ENCODE data around the gene ADAMTSL3. TPM values are rescaled to one million over a fixed set of nuclear protein-coding genes. Genes with fewer than 3 reads are reported as not detected.
"Not testable (repeated sequence)": the region's sequence is repeated elsewhere in the genome, so short reads cannot be mapped to it uniquely, and the experiment has no call there.

The ADAMTSL3 gene
- total RNA-seq, 2 donors from 2014 or later = not detected

DNA sequence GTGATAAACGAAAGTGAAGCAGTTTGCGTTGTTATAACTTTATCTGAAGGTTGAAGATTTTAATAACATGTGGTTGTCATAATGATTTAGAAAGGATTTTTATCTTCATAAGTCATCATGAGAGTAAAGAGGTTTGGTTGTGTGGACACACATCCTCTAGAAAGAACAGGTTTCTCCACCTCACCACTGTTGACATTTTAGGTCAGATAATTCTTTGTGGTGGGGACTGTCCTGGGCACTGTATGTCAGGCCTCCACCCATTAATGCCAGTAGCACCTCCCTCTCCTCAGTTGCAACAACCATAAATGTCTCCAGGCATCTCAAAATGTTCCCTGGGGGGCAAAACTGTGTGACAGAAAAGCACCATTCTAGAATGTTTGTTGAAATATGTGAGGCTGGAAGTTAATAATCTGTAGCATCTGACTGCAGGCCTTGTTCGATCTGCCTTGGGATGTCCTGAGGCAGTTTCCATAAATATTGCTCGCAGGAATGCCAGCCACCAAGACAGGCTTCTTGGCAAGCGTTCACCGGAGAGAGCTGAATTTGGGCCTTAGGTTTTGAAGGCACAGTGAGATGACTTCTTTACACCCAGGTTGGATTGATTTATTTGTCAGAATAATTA is 100.1 kb downstream of the ADAMTSL3 start:
- ATAC-seq = no peak
- H3K27ac Mint-ChIP-seq = no peak overlapping the region
- no peak for DNase-seq (ENCODE audit: low spot score in 2 of 2)
- no peaks in the 10 kb centered on the region for H3K36me3 Mint-ChIP-seq
- peaks cover 9 to 11% of the 10 kb centered on the region in 2 donors for H3K9me3 Mint-ChIP-seq

DNA sequence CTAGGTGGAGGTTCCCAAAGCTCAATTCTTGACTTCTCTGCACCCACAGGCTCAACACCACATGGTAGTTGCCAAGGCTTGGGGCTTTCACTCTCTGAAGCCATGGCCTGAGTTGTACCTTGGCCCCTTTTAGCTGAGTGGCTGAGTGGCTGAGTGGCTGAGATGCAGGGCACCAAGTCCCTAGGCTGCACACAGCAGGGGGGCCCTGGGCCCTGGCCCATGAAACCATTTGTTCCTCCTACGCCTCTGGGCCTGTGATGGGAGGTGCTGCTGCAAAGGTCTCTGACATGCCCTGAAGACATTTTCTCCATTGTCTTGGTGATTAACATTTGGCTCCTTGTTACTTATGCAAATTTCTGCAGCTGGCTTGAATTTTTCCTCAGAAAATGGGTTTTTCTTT is 103.4 kb downstream of the ADAMTSL3 start:
- not testable (repeated sequence) for ATAC-seq; H3K36me3 Mint-ChIP-seq; H3K27ac Mint-ChIP-seq; DNase-seq (ENCODE audit: low spot score in 2 of 2)
- H3K9me3 Mint-ChIP-seq = peaks cover 11 to 16% of the 10 kb centered on the region in 2 donors

DNA sequence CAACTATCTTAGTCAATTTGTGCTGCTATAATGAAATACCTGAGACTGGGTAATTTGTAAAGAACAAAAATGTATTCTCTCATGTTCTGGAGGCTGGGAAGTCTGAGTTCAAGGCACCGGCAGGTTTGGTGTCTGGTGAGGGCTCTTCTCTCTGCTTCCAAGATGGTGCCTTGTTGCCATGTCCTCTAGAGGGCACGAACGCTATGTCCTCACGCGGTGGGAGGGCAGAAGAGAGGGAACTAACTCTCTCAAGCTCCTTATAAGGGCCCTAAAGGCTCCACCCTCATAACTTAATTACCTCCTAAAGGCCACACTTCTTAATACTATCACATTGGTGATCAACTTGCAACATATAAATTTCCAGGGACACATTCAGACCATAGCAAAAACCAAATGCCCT is 108.4 kb downstream of the ADAMTSL3 start:
- no peak for ATAC-seq
- Mint-ChIP-seq H3K36me3 (no peaks in the 10 kb centered on the region), H3K27ac (no peak overlapping the region), H3K9me3 (peaks cover 6 to 13% of the 10 kb centered on the region in 2 donors)
- no peak for DNase-seq (ENCODE audit: low spot score in 2 of 2)

DNA sequence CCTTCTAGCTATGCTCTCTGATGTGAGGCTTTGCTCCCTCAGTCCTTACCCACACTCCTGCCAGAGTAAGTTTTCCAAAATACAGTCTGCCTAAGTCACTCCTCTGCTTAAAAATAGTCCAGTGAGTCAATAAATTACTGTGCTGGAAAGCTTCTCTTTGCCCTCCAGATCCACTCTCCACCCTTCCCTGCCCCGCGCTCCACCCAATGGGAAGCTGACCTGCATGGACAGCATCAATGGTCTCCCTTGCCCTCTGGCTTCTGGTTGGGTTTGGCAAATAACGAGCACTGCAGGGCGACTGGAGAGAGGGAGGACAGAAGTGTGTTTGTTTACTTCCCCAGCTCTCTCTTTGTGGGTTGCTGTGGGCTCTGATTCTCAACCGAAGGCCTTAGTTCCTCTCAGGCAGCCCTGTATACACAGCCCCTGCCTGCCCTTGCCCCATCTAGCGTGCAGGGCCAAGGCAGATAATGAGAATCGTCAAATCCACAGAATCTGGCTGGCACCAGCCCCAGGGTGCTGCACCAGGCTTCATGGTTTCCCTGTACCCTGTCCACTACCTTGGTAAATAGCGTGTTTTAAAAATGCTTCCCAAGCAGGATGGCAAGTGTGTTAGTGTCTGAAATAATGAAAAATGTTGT is 110.4 kb downstream of the ADAMTSL3 start:
- peaks cover 0 to 12% of the 10 kb centered on the region in 2 donors for H3K9me3 Mint-ChIP-seq
- H3K27ac Mint-ChIP-seq = no peak overlapping the region
- ATAC-seq = no peak

DNA sequence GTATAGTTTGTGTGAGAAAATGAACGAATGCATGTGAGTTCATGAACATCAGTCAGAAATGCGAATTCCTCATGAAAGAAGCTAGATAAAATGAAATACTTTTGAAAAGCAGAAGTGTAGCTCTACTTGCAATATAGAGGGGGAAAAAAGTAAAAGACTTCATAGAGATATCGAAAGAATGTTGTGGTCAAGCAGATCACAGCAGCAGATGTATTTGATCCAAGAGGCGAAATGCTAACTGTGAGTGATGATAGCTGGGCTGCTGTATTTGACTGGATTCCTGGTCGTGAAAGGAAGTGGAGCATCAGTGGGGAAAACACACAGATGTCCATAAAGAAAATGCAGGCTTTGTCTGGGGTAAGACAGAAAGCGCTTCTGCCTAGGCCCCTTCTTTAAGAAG is 112.4 kb downstream of the ADAMTSL3 start:
- no peak for ATAC-seq
- no peak overlapping the region for H3K27ac Mint-ChIP-seq
- H3K36me3 Mint-ChIP-seq = no peaks in the 10 kb centered on the region
- DNase-seq (ENCODE audit: low spot score in 2 of 2) = no peak
- peaks cover 0 to 6% of the 10 kb centered on the region in 2 donors for H3K9me3 Mint-ChIP-seq

More for the DNA sequence above, 110.4 kb downstream of the ADAMTSL3 start:
- H3K36me3 Mint-ChIP-seq = no peaks in the 10 kb centered on the region
- DNase-seq (ENCODE audit: low spot score in 2 of 2) = no peak

DNA sequence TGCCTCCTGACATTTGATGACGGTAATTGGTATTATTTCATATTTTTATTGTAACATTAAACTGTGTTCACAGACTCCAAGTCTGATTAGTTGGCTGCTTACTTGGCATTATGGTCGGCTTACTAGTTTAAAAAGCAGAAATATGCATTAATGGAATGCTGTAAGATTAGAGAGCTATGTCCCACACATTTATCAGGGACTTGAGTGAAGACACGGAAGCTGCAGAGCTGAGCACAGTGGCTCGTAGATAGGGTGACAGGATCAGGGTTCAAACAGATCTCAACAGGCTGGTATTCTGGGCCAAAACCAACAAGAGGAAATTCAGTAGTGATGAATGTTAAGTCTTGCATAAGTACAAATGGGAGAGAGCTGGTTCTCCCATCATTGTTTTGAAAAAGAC is 113.8 kb downstream of the ADAMTSL3 start:
- H3K9me3 Mint-ChIP-seq = peaks cover 0 to 5% of the 10 kb centered on the region in 2 donors
- ATAC-seq = no peak
- no peaks in the 10 kb centered on the region for H3K36me3 Mint-ChIP-seq
- DNase-seq (ENCODE audit: low spot score in 2 of 2) = no peak
- no peak overlapping the region for H3K27ac Mint-ChIP-seq

DNA sequence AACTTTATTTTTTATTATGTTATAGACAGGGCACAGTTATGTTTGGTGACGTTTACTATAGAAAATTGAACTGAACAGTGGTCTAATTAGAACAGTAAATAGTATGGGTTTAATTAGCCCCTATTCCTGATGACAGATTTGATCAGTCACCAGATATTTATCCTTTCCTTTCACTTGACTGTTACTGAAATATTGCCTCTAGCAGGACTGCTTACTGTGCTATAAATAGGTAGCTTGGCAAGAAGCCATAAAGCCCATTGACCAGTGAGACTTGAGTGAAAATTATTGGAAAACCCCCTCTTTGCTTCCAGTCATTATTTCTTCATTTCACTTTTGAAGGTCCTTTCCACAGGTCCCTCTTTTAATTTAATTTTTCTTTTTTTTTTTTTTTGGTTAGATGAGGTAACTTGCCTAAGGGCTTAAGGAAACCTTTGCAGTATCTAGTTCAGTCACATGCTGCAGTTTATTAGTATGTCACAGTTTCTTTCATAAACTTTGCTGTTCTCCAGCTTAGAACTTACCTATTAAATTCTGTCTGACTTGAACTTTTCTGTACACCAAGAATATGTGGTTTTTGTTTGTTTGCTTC is 115.6 kb downstream of the ADAMTSL3 start:
- Mint-ChIP-seq H3K9me3 (peaks cover 0 to 5% of the 10 kb centered on the region in 2 donors), H3K36me3 (no peaks in the 10 kb centered on the region), H3K27ac (no peak overlapping the region)
- DNase-seq (ENCODE audit: low spot score in 2 of 2) (no peak), ATAC-seq (no peak)

DNA sequence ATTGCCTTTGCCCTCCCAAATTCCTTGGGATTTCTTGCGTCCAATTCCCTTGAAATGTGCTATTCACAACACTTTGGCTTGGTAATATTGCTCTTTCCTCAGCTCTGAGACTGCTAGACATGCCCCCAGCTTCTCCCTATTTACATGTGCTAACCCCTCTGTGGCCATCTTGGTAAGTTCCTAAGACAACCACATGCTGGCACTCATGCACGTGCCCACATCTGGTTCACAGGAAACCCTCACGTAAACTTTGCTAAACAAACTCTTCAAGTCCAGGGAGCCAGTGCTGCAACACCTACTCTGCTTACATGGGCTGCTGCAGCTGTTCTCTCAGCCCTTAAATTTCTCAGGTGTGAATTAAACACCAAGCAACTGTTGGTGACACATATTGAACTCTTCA is 121.8 kb downstream of the ADAMTSL3 start:
- Mint-ChIP-seq H3K36me3 (no peaks in the 10 kb centered on the region), H3K27ac (no peak overlapping the region), H3K9me3 (peaks cover 7 to 13% of the 10 kb centered on the region in 2 donors)
- DNase-seq (ENCODE audit: low spot score in 2 of 2) (no peak), ATAC-seq (no peak)

DNA sequence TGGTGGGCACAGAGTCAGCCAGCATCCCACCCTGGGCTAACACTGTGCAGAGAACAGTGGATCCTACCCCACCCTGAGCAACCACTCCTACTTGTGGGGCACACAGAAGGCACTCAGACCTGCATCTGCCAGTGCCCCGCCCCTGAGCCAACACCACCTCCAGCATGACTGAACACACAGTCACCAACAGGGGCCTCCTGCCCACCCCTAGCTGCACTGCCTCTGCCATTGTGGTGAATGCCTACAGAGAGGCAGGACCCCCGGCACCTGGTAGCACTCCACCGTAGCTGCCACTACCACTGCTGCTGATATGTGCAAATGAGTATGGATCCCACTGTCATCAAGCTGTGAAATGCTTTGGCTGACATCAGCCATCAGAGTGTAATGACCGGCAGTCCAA is 123.1 kb downstream of the ADAMTSL3 start:
- DNase-seq (ENCODE audit: low spot score in 2 of 2) = no peak
- no peaks in the 10 kb centered on the region for H3K36me3 Mint-ChIP-seq

DNA sequence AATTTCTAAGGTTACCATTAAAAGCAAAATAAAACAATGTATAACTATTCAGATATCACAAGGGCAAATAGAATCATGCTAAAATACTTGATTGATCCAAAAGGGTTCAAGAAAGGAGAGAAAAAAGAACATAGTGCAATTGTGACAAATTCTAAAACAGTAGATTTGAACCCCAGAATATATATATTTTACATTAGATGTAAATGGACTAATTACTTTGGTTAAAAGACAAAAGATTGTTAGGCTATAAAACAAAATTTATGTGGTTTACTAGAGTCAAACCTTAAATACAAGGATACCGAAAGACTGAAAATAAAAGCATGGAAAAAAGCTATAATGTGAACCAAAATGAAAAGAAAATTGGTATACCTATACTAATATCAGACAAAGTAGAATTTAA is 129.3 kb downstream of the ADAMTSL3 start:
- ATAC-seq = no peak
- H3K36me3 Mint-ChIP-seq = no peaks in the 10 kb centered on the region
- H3K9me3 Mint-ChIP-seq = peaks cover 11 to 14% of the 10 kb centered on the region in 2 donors
- no peak overlapping the region for H3K27ac Mint-ChIP-seq
- DNase-seq (ENCODE audit: low spot score in 2 of 2) = no peak

More for the DNA sequence above, 123.1 kb downstream of the ADAMTSL3 start:
- Mint-ChIP-seq H3K9me3 (peaks cover 11 to 13% of the 10 kb centered on the region in 2 donors), H3K27ac (no peak overlapping the region)
- no peak for ATAC-seq

DNA sequence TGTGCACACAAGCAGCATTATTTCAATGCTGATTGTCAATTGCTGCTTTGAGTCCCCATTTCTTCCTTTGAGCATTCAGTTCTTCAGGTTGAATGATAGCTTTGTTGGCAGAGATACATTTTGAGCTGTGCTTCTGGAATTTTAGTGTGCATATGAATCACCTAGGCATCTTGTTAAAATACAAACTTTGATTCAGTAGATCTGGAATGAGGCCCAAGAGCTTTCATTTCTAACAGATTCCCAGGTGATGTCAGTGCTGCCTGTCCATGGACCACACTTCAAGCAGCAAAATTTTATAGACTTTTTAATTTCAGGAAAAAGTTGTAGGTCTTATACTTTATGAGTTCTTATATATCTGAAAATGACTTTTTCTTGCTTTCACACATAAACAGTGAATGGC is 131.1 kb downstream of the ADAMTSL3 start:
- H3K27ac Mint-ChIP-seq = no peak overlapping the region
- H3K36me3 Mint-ChIP-seq = no peaks in the 10 kb centered on the region
- H3K9me3 Mint-ChIP-seq = peaks cover 5 to 7% of the 10 kb centered on the region in 2 donors
- DNase-seq (ENCODE audit: low spot score in 2 of 2) (no peak), ATAC-seq (no peak)

DNA sequence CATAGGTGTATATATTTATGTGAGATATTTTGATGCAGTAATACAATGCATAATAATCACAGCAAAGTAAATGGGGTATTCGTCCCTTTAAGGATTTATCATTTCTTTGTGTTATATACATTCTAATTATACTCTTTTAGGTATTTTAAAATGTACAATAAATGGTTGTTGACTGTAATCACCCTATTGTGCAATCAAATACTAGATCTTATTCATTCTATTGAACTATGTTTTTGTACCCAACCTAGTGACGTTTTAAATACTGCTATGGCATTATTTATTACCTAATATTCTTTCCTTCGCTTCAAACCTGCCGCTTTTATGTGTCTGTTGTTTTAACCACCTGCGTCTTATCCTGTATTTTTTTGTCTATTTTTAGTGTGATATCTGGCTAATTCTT is 132.4 kb downstream of the ADAMTSL3 start:
- no peak for ATAC-seq
- H3K27ac Mint-ChIP-seq = no peak overlapping the region
- no peaks in the 10 kb centered on the region for H3K36me3 Mint-ChIP-seq
- peaks cover 1 to 4% of the 10 kb centered on the region in 2 donors for H3K9me3 Mint-ChIP-seq
- DNase-seq (ENCODE audit: low spot score in 2 of 2) = no peak

DNA sequence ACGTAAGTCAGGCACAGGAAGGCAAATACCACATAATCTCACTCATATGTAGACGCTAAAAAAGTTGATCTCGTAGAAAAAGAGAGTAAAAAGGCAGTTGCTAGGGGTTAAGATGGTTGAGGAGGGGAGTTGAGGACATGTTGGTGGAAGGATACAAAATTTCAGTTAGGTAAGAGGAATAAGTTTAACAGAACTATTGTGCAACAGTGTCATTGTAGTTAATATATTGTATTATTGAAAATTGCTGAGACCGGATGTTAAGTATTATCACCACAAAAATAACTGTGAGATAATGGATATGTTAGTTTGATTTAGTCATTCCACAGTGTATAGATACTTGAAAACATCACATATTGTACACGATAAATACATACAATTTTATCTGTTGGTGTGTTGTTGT is 139.1 kb downstream of the ADAMTSL3 start:
- Mint-ChIP-seq H3K27ac (no peak overlapping the region), H3K9me3 (no peaks in the 10 kb centered on the region)
- no peak for ATAC-seq

DNA sequence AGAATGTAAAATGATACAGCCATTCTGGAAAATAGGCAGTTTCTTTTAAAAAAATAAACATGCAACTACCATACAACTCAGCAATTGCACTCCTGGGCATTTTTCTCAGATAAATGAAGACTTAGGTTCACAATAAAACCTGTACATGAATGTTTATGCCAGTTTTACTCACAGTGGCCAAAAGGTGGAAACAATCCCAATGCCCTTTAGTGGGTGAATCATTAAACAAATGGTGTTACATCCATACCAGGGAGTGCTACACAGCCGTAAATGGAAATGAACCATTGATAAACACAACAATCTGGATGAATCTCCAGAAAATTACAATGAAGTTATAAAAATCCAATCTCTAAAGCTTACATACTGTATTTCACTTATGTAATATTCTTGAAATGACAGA is 140.3 kb downstream of the ADAMTSL3 start:
- no peaks in the 10 kb centered on the region for H3K36me3 Mint-ChIP-seq
- DNase-seq (ENCODE audit: low spot score in 2 of 2) (no peak), ATAC-seq (no peak)
- no peaks in the 10 kb centered on the region for H3K9me3 Mint-ChIP-seq
- H3K27ac Mint-ChIP-seq = no peak overlapping the region

More for the DNA sequence above, 139.1 kb downstream of the ADAMTSL3 start:
- H3K36me3 Mint-ChIP-seq = no peaks in the 10 kb centered on the region
- DNase-seq (ENCODE audit: low spot score in 2 of 2) = no peak

DNA sequence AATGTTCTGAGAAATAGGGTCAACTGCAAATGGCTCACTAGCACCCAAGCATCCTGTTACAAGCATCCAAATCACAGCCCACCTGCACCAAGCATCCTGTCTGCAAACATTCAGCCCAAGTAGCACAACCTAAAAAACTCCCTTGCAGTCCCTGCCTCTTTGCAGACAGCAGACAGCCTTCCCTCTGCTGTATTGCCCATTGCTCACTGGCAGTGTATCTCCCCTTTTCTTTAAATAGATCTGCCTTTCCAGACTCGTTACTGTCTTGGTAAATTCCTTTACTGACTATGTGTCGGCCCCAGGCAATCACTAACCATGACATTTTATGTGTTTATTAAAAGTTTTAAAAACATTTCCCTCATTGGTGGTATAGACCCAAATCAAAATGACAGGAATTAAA is 155.4 kb downstream of the ADAMTSL3 start:
- no peaks in the 10 kb centered on the region for H3K36me3 Mint-ChIP-seq
- DNase-seq (ENCODE audit: low spot score in 2 of 2) (no peak), ATAC-seq (no peak)
- H3K27ac Mint-ChIP-seq = no peak overlapping the region
- H3K9me3 Mint-ChIP-seq = peaks cover 5 to 10% of the 10 kb centered on the region in 2 donors

DNA sequence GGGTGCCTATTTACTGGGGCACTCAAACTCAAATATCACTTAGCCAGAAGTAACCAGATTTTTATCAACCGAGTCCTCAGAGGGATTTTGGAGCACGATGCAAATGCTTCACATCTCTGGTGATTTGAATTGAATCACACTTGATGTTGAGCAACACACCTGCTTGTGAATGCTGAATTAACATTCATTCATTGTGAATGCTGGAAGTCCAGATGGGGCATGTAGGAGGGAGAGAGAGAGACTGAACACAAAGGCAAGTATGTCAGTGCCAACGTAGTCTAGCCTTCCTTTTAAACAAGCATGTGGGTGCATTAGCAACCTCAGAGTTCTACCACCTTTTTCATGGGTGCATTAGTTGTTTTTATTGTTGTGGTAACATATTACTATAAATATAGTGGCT is 156.2 kb downstream of the ADAMTSL3 start:
- H3K9me3 Mint-ChIP-seq = peaks cover 5 to 10% of the 10 kb centered on the region in 2 donors
- DNase-seq (ENCODE audit: low spot score in 2 of 2) (no peak), ATAC-seq (no peak)
- no peaks in the 10 kb centered on the region for H3K36me3 Mint-ChIP-seq
- no peak overlapping the region for H3K27ac Mint-ChIP-seq

DNA sequence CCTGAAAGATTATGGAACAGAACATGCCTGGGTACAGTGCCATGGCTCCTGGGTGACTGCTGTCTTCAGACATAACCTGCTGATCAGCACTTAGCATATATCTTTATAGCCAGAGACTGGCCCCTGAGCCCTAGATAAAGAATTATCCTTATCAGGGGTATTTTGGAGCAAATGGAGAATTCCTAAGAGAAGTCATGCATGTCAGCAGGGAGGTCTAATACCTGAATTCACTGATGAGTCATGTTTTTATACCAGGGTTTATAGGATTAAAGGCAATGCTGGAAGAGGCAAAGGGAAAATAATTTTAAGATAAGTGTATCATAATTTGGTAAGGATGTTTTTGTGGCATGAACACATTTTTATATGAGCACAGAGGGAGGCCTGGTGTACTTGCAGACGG is 159.8 kb downstream of the ADAMTSL3 start:
- DNase-seq (ENCODE audit: low spot score in 2 of 2) (no peak), ATAC-seq (no peak)
- no peak overlapping the region for H3K27ac Mint-ChIP-seq
- no peaks in the 10 kb centered on the region for H3K36me3 Mint-ChIP-seq
- H3K9me3 Mint-ChIP-seq = peaks cover 2 to 3% of the 10 kb centered on the region in 2 donors

DNA sequence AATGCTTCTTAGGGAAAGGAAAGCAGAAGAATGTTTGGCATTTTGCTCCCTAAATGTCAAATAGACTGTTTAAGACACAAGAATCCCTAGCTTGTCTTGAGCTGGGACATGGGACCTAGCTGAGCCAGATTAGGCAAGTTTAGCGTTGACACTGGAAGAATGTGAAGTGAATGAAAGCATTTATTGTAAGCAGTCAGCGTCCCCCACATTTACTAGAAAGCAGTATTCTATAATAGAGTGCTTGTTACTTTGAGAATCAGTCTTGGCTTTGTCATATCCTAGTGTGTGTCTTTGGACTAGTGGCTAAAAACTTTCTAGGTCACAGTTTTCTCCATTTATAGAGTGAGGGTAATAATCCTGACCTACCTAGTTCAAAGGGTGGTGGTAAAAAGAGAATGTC is 161.6 kb downstream of the ADAMTSL3 start:
- no peaks in the 10 kb centered on the region for H3K9me3 Mint-ChIP-seq

More for the DNA sequence above, 161.6 kb downstream of the ADAMTSL3 start:
- Mint-ChIP-seq H3K36me3 (no peaks in the 10 kb centered on the region), H3K27ac (no peak overlapping the region)
- DNase-seq (ENCODE audit: low spot score in 2 of 2) (no peak), ATAC-seq (no peak)
